T-helper 2 cell treated with Interferon-gamma antibody and Interleukin-4, amounts not matched to agents 5 μg/mL and 100 μg/mL, for 36 hours (primary cell): Measurements from ENCODE around the gene MS4A15.

ENCODE experiments used
- DNase-seq: peaks from one replicate; pipeline ENCODE4 v3.0.0; 2021; ENCODE audit warnings: low spot score
- H3K27ac Mint-ChIP-seq: one replicate; pipeline ENCODE4 v1.8.0; 2021; ENCODE audit warnings: mild to moderate bottlenecking, mixed read lengths
- H3K27me3 Mint-ChIP-seq: one replicate; pipeline ENCODE4 v1.8.0; 2021; ENCODE audit warnings: low read depth, mixed read lengths
- H3K36me3 Mint-ChIP-seq: one replicate; pipeline ENCODE4 v1.8.0; 2021; ENCODE audit warnings: low read depth, mixed read lengths
- H3K4me1 Mint-ChIP-seq: one replicate; pipeline ENCODE4 v1.8.0; 2021; ENCODE audit warnings: low read depth, mixed read lengths
- H3K4me3 Mint-ChIP-seq: one replicate; pipeline ENCODE4 v1.8.0; 2022; ENCODE audit warnings: mild to moderate bottlenecking, moderate library complexity, mixed read lengths
- H3K9me3 Mint-ChIP-seq: one replicate; pipeline ENCODE4 v1.8.0; 2021; ENCODE audit warnings: mixed read lengths

Gene MS4A15

GRCh38 chr11:60788401-60789125 is 31.9 kb downstream of the MS4A15 start:
- no peaks in the 10 kb centered on the region for H3K9me3 Mint-ChIP-seq
- H3K27me3 Mint-ChIP-seq: peaks cover 2% of the 10 kb centered on the region
- DNase-seq: no peak
- no peak overlapping the region for H3K27ac Mint-ChIP-seq
- no peaks in the 10 kb centered on the region for H3K36me3 Mint-ChIP-seq
- no peak overlapping the region for H3K4me3 Mint-ChIP-seq
- no peaks in the 10 kb centered on the region for H3K4me1 Mint-ChIP-seq

DNA sequence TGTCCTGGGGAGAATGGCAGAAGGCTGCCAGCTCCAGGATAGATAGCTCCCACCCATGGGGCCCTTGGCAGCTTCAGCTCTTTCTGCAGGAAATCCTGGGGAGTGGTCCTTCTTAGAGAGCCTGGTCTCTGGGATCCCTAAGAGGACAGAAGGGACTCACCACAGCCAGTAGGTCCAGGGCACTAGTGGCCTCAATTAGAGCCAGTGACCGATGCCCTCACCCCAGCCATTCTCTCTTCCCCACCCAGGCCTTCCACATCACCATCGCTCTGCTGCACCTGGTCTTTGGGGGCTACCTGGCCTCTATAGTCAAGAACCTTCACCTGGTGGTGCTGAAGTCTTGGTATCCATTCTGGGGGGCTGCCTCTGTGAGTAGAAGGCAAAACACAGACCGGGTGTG is 34.1 kb downstream of the MS4A15 start:
- Mint-ChIP-seq H3K4me3 (no peak overlapping the region), H3K36me3 (no peaks in the 10 kb centered on the region), H3K27me3 (peaks cover 2% of the 10 kb centered on the region), H3K9me3 (no peaks in the 10 kb centered on the region), H3K27ac (no peak overlapping the region), H3K4me1 (no peaks in the 10 kb centered on the region)
- DNase-seq: no peak

DNA sequence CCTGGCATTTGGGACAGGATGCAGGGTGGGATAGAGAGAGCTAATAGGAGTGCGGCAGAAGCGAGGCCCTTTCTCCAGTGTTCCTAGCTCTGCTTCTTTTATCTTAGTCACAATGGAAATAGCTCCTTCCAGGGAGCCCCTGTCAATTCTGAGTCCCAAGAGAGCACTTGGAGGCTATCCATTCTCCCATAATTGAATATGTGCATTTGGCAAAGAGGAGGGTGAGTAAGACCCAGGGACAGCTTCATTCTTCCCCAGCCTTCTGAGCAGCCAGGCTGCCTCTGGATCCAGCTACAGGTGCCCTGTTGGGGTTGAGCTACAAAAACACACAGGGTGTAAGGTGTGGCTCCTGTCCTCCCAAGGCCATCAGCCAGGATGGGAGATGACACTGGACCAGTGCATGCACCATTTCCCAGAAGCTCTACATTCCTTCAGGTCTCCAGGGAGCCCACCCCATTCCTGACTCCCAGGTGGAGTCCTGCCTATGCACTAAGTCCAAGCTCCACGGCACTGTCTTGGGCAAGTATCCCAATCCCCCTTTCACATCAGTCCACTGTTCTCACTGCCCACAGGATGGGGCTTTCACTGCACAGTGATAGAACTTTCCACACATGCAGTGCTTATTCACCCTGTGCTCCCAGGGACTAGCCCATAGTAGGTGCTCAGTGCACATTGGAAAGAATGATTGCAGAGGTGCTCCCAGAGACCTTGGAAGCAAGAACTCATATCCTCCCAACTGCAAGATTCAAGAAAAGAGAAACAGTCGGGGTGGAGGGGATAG is 34.7 kb downstream of the MS4A15 start:
- H3K36me3 Mint-ChIP-seq: no peaks in the 10 kb centered on the region
- H3K27me3 Mint-ChIP-seq: peaks cover 2% of the 10 kb centered on the region
- H3K27ac Mint-ChIP-seq: no peak overlapping the region
- no peaks in the 10 kb centered on the region for H3K9me3 Mint-ChIP-seq
- no peak overlapping the region for H3K4me3 Mint-ChIP-seq
- no peaks in the 10 kb centered on the region for H3K4me1 Mint-ChIP-seq
- DNase-seq: no peak

DNA sequence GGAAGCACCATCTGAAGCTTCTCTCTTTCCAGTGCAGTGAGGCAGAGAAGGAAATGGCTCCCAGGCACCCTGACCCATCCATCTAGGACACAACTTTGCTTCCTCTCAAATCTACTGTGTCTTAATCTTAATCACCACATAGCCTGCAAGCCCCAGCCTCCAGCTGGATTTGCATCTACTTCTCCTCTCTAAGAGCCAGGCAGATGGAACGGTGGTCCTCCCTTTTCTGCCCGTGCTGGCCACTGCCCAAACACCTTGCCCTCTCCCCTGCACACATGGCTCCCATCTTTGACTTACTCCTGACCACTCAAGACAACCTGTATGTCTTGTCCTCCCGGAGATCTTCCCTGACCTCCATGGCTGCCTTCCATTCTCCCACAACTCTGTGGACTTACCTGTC is 35.9 kb downstream of the MS4A15 start:
- Mint-ChIP-seq H3K36me3 (no peaks in the 10 kb centered on the region), H3K9me3 (no peaks in the 10 kb centered on the region), H3K27ac (no peak overlapping the region), H3K27me3 (peaks cover 2% of the 10 kb centered on the region), H3K4me3 (no peak overlapping the region), H3K4me1 (no peaks in the 10 kb centered on the region)
- DNase-seq: no peak

DNA sequence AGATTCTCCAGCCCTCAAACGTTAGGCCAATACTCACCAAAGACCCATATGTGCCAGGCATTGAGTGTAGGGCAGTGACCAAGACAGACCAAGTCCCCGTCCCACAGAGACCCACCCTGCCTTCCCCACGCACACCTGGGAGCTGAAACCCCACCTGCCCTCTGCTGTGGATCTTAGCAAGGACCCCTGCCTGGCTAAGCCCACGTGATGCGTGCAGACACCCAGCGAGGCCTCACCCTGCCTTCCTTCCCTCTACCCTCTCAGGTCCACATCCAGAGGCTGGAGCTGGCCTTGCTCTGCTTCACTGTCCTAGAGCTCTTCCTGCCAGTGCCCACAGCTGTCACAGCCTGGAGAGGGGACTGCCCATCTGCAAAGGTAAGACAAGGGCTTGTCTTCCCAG is 38.6 kb downstream of the MS4A15 start:
- no peak overlapping the region for H3K4me3 Mint-ChIP-seq

DNA sequence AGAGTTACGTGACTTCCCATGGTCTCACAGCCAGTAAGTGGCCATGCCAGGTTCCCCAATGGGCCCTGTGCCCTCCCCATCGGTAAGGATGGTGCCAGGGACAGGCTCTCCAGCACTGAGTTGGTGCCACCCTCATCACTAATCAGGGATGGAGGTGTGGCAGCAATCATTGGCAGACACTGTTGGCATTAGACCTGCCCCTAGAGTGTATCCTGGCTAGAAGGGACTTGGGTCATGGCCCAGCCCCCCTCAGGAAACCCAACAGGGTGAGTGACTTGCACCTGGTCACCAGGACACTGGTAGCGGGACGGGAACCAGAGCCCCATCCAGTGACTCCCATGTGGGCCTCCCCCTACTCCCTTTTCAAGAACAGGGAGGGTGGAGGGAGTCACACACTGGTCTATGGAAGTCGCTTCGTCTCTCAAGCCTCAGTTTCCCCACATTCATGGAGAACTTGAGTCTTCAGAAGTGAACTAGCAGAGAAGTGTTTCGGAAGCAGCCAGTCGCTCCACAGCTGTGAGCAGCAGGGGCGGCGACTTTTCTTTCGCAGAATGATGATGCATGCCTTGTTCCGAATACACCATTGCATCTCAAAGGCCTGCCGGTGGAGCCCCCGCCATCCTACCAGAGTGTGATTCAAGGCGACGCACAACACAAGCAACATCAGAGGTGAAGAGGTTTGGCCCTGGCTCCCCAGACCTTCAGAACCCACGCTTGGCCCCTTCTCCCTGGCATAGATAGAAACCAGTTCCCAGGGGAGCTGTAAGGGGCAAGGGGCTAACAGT is 41.4 kb downstream of the MS4A15 start:
- H3K36me3 Mint-ChIP-seq: no peaks in the 10 kb centered on the region

More for the DNA sequence above, 38.6 kb downstream of the MS4A15 start:
- Mint-ChIP-seq H3K9me3 (no peaks in the 10 kb centered on the region), H3K36me3 (no peaks in the 10 kb centered on the region), H3K27me3 (peaks cover 7% of the 10 kb centered on the region), H3K4me1 (no peaks in the 10 kb centered on the region), H3K27ac (no peak overlapping the region)
- no peak for DNase-seq

GRCh38 chr11:60798631-60799030 is 42.0 kb downstream of the MS4A15 start:
- Mint-ChIP-seq H3K9me3 (no peaks in the 10 kb centered on the region), H3K4me3 (no peak overlapping the region), H3K4me1 (no peaks in the 10 kb centered on the region), H3K27ac (no peak overlapping the region), H3K36me3 (no peaks in the 10 kb centered on the region), H3K27me3 (peaks cover 13% of the 10 kb centered on the region)
- no peak for DNase-seq

More for the DNA sequence above, 41.4 kb downstream of the MS4A15 start:
- Mint-ChIP-seq H3K4me1 (no peaks in the 10 kb centered on the region), H3K4me3 (no peak overlapping the region), H3K9me3 (no peaks in the 10 kb centered on the region), H3K27ac (no peak overlapping the region), H3K27me3 (peaks cover 16% of the 10 kb centered on the region)
- no peak for DNase-seq

- Mint-ChIP-seq H3K36me3 (no peaks in the 10 kb centered on the region), H3K9me3 (no peaks in the 10 kb centered on the region), H3K27me3 (peaks cover 13% of the 10 kb centered on the region), H3K27ac (no peak overlapping the region), H3K4me1 (peaks cover 2% of the 10 kb centered on the region), H3K4me3 (no peak overlapping the region)
- DNase-seq: no peak
Measured at GRCh38 chr11:60801194-60801593, 44.5 kb downstream of the MS4A15 start.

- H3K9me3 Mint-ChIP-seq: no peaks in the 10 kb centered on the region
- DNase-seq: no peak
- H3K36me3 Mint-ChIP-seq: no peaks in the 10 kb centered on the region
- peaks cover 13% of the 10 kb centered on the region for H3K27me3 Mint-ChIP-seq
- H3K4me1 Mint-ChIP-seq: peaks cover 3% of the 10 kb centered on the region
- H3K27ac Mint-ChIP-seq: no peak overlapping the region
- no peak overlapping the region for H3K4me3 Mint-ChIP-seq
Measured at GRCh38 chr11:60803273-60803936, 46.7 kb downstream of the MS4A15 start.

GRCh38 chr11:60809249-60809648 is 52.6 kb downstream of the MS4A15 start:
- Mint-ChIP-seq H3K4me3 (no peak overlapping the region), H3K27me3 (peaks cover 3% of the 10 kb centered on the region), H3K4me1 (peaks cover 9% of the 10 kb centered on the region), H3K36me3 (no peaks in the 10 kb centered on the region), H3K27ac (no peak overlapping the region), H3K9me3 (no peaks in the 10 kb centered on the region)
- no peak for DNase-seq

GRCh38 chr11:60809691-60810090 is 53.0 kb downstream of the MS4A15 start:
- peaks cover 3% of the 10 kb centered on the region for H3K27me3 Mint-ChIP-seq
- DNase-seq: no peak
- H3K4me3 Mint-ChIP-seq: no peak overlapping the region
- no peaks in the 10 kb centered on the region for H3K9me3 Mint-ChIP-seq
- peaks cover 9% of the 10 kb centered on the region for H3K4me1 Mint-ChIP-seq
- H3K27ac Mint-ChIP-seq: no peak overlapping the region
- no peaks in the 10 kb centered on the region for H3K36me3 Mint-ChIP-seq

DNA sequence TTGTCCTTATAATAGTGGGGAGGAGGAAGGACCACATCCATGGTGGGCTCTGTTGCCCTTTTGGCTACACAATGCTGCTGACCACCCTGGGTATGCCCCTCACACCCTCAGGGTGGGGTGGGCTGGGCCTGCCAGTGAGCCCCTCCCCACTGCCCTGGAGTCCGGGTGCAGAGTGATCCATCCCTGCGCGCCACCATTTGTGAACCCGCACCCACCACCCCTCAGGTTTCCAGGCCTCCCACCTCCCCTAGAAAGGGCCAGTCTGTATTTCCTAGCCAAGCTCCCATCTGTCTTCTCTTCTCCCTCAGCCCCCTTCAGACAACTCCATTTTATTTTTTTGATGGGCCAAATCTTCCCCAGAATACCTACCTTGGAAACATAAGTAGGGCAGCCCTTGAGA is 53.5 kb downstream of the MS4A15 start:
- no peak for DNase-seq
- Mint-ChIP-seq H3K4me3 (no peak overlapping the region), H3K27ac (no peak overlapping the region), H3K9me3 (no peaks in the 10 kb centered on the region), H3K36me3 (no peaks in the 10 kb centered on the region), H3K27me3 (peaks cover 3% of the 10 kb centered on the region), H3K4me1 (peaks cover 9% of the 10 kb centered on the region)

DNA sequence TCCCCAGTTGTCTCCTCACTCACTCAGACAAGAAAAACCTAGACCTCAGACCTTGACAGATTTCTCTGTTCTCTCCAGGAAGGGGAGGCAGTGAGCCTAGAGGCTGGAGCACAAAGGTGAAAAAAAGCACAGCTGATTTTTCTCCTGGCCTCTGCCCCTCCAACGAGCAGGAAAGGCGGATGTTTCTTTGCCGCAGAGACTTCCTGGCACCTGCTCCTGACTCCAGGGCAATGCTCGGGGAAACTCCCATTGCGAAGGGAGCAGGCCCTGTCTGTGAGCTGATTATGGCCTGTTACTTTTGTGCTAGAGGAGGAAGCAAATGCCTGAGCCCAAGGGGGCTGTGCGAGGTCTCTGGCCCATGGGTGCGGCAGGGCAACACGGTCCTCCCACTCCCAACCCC is 53.9 kb downstream of the MS4A15 start:
- Mint-ChIP-seq H3K27me3 (peaks cover 3% of the 10 kb centered on the region), H3K4me1 (peaks cover 9% of the 10 kb centered on the region), H3K36me3 (no peaks in the 10 kb centered on the region), H3K4me3 (no peak overlapping the region), H3K27ac (no peak overlapping the region), H3K9me3 (no peaks in the 10 kb centered on the region)
- DNase-seq: no peak
